T-cell (primary cell): ENCODE measurements around the gene FANCD2OS. TPM values are rescaled to one million over a fixed set of nuclear protein-coding genes. Genes with fewer than 3 reads are reported as not detected.
"Not testable (repeated sequence)": the region's sequence is repeated elsewhere in the genome, so short reads cannot be mapped to it uniquely, and the experiment has no call there.

Source experiments
- ATAC-seq, 4 experiments: fragments of 200-7000 bp in 3 of 4; fragments of 150-1000 bp in 1 of 4; cut with Tn5 transposase; replicated peaks in 1 of 4; 1 replicate in 3 of 4; 2 replicates in 1 of 4; pipeline ENCODE4 v1.10.0; 2021; ENCODE audit warnings: moderate library complexity in 3 of 4, mild to moderate bottlenecking in 2 of 4, moderate number of reproducible peaks in 1 of 4
- CTCF ChIA-PET, 2 donors: fragments of 300-600 bp; sonication (Branson Sonifier 250); formaldehyde crosslinking; loops; one replicate each; lab custom pipeline; 2022; ENCODE audit warnings: antibody characterized with exemption in 2 of 2; lab: Charles Lee
- POLR2A ChIA-PET, 2 donors: fragments of 300-600 bp; sonication (Branson Sonifier 250); formaldehyde crosslinking; loops; one replicate each; lab custom pipeline; 2022; ENCODE audit warnings: antibody characterized with exemption in 2 of 2; lab: Charles Lee
- DNase-seq, 35 experiments: peaks; one replicate each; pipeline versions ENCODE4 v3.0.0 to v3.0.0-alpha.2; 2013 to 2023
- H3K27ac ChIP-seq: one replicate; pipeline ENCODE4 v1.5.1; 2013; ENCODE audit warnings: low read length
- H3K27me3 ChIP-seq, 2 experiments: replicated peaks in 1 of 2; 1 replicate in 1 of 2; 2 replicates in 1 of 2; pipeline versions ENCODE4 v1.6.1 to v1.7.0; 2013; ENCODE audit warnings: low read length in 1 of 2, mixed read lengths in 1 of 2; ENCODE audit not compliant: control insufficient read depth in 2 of 2, insufficient read depth in 2 of 2; ENCODE audit errors: extremely low read depth in 1 of 2
- H3K36me3 ChIP-seq, 2 donors: 1 replicate in 1 of 2; 2 replicates in 1 of 2; pipeline versions ENCODE4 v1.6.1 to v1.7.0; 2013; ENCODE audit warnings: low read length in 1 of 2; ENCODE audit not compliant: control insufficient read depth in 2 of 2, insufficient read depth in 1 of 2; ENCODE audit errors: extremely low read depth in 1 of 2
- H3K4me1 ChIP-seq, 2 experiments: 1 replicate in 1 of 2; 2 replicates in 1 of 2; pipeline versions ENCODE4 v1.6.1 to v1.7.0; 2013; ENCODE audit warnings: low read length in 2 of 2, mixed read lengths in 1 of 2; ENCODE audit not compliant: insufficient read depth in 2 of 2, control insufficient read depth in 1 of 2; ENCODE audit errors: extremely low read depth in 1 of 2
- H3K4me3 ChIP-seq, 2 donors: 1 replicate in 1 of 2; 2 replicates in 1 of 2; pipeline versions ENCODE4 v1.5.1 to v1.7.0; 2013; ENCODE audit warnings: mild to moderate bottlenecking in 2 of 2, low read length in 1 of 2, moderate library complexity in 1 of 2; ENCODE audit not compliant: control insufficient read depth in 1 of 2; ENCODE audit errors: extremely low read depth in 1 of 2
- H3K9me3 ChIP-seq: 2 replicates; pipeline ENCODE4 v1.7.0; 2013
- H3K27ac Mint-ChIP-seq, 2 donors: one replicate each; pipeline ENCODE4 v1.8.0; 2020 to 2021; ENCODE audit warnings: mild to moderate bottlenecking in 2 of 2, mixed read lengths in 2 of 2
- H3K27me3 Mint-ChIP-seq, 2 donors: one replicate each; pipeline ENCODE4 v1.8.0; 2021 to 2022; ENCODE audit warnings: mixed read lengths in 2 of 2
- H3K36me3 Mint-ChIP-seq: one replicate; pipeline ENCODE4 v1.8.0; 2021; ENCODE audit warnings: mixed read lengths
- H3K4me1 Mint-ChIP-seq, 3 donors: one replicate each; pipeline ENCODE4 v1.8.0; 2020 to 2022; ENCODE audit warnings: mixed read lengths in 3 of 3, mild to moderate bottlenecking in 1 of 3
- H3K4me3 Mint-ChIP-seq, 3 donors: one replicate each; pipeline ENCODE4 v1.8.0; 2020 to 2022; ENCODE audit warnings: mild to moderate bottlenecking in 3 of 3, mixed read lengths in 3 of 3, moderate library complexity in 3 of 3
- H3K9me3 Mint-ChIP-seq, 3 donors: one replicate each; pipeline ENCODE4 v1.8.0; 2020 to 2022; ENCODE audit warnings: mixed read lengths in 3 of 3
- WGBS: methylation state at CpG from one replicate; pipeline ENCODE4 v1.1.5; 2013; ENCODE audit warnings: missing lambda C conversion rate; ENCODE audit not compliant: insufficient coverage; 5-methylcytosine and 5-hydroxymethylcytosine counted together
- total RNA-seq, 35 experiments: library from RNA in 6 of 35; stranded (reverse) in 6 of 35; fragments of 120-200 nt in 1 of 35; gene quantifications; one replicate each; pipeline versions ENCODE4 v1.2.1 to v1.2.4 and lab custom pipeline; 2013 to 2026

FANCD2OS gene
- total RNA-seq, 5 donors from 2014 or later (not counting 1 experiment from before 2014, with no cell fraction given): not detected

DNA sequence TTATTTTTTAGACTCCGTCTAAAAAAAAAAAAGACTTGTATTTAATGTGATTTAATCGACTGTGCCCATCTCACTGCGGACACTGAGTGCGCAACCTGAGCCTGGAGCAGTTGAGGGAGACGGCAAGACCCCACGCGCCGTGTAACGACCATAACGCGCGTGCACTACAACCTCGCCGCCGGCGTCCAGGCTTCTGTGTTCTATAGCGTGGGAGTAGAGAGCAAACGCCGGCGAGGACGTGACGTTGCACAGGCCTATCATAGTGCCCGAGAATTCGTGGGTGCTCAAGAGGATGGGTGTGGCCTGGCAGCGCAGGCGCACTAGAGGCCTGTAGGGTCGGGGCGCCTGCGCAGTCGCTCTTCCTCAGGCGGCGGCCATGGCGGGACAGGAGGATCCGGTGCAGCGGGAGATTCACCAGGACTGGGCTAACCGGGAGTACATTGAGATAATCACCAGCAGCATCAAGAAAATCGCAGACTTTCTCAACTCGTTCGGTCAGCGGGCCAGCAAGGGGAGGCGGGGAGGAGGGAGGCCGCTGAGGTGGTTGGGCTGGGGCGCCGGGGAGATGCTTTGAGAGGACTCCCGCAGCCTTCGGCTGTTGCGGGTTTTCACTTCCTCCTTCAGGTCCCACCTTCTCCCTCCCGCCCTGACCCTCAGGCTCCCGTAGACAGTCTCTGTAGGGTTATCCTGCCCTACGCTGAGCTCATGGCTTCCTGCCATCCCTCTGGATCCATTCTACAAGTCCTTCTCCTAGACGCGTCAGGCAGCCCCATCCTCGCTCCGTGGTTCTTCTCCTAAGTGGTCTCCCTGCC, 7.5 kb upstream of the FANCD2OS start, which contains the start of gene BRK1:
Gene BRK1, plus strand, starts transcription at position 350 of the 812 bp plus-strand sequence. Its CDS starts 27 bp downstream, at position 377.
- DNase-seq (peak; percentile 82 to 97 (median 92)), ATAC-seq (peak; percentile 98 to 99 (median 98))
- Histone ChIP-seq H3K4me3 (peak within 1 kb of the TSS; percentile 74 to 90), H3K27me3 (no peaks in the 10 kb centered on the region), H3K36me3 (peaks cover 0 to 10% of the 10 kb centered on the region in 2 donors), H3K27ac (peak within 1 kb of the TSS; percentile 56), H3K4me1 (peaks cover 13 to 32% of the 10 kb centered on the region in 2 experiments), H3K9me3 (no peaks in the 10 kb centered on the region)
- Mint-ChIP-seq H3K9me3 (no peaks in the 10 kb centered on the region), H3K27me3 (no peaks in the 10 kb centered on the region), H3K27ac (peak within 1 kb of the TSS; percentile 97 to 99), H3K36me3 (peaks cover 7% of the 10 kb centered on the region), H3K4me1 (peaks cover 38 to 45% (median 44%) of the 10 kb centered on the region in 3 donors), H3K4me3 (peak within 1 kb of the TSS; percentile 99)
- CTCF ChIA-PET: interaction anchor here (0.6 to 2.0 kb wide), 6 partner anchors 146 to 608 kb away, joined by 3 to 5 read pairs (median 4); no protein-coding TSS in a partner anchor
- WGBS: 0% methylated on average over 37 of the region's 54 CpGs
- POLR2A ChIA-PET: interaction anchor here (0.6 to 0.7 kb wide), 10 partner anchors 13 to 753 kb away, joined by 3 to 10 read pairs (median 6); partner anchors contain the start of gene SEC13 (in 1 of the 2)

DNA sequence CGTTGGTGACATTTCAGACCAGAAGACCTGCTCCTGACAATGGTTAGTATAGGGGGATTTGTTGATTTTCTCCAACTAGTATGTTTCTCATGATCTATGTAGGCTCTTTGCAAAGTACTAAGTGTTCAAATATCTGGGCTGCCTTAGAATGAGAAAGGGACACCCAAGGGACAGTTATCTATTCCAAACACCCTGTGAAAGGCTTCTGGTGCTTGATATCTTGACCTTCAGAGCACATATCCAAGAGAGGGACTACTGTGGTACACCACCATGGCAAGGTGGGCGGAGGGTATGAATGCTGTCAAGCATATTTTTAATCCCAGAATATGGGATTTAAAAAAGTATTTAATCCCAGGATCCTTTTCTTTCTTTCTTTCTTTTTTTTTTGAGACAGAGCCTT, 1.1 kb downstream of the FANCD2OS start:
- POLR2A ChIA-PET: no interaction called here
- Histone ChIP-seq H3K4me3 (no peak overlapping the region), H3K4me1 (no peaks in the 10 kb centered on the region), H3K9me3 (no peaks in the 10 kb centered on the region), H3K27ac (no peak overlapping the region), H3K27me3 (no peaks in the 10 kb centered on the region), H3K36me3 (no peaks in the 10 kb centered on the region)
- no peaks in the 10 kb centered on the region for H3K27me3 Mint-ChIP-seq
- no peaks in the 10 kb centered on the region for H3K36me3 Mint-ChIP-seq
- DNase-seq: no peak
- no peak for ATAC-seq
- no peaks in the 10 kb centered on the region for H3K9me3 Mint-ChIP-seq
- CTCF ChIA-PET: no interaction called here
- no CpG with 5 or more reads among the region's 2 CpGs for WGBS
- H3K4me3 Mint-ChIP-seq: no peak overlapping the region
- H3K27ac Mint-ChIP-seq: no peak overlapping the region
- no peaks in the 10 kb centered on the region for H3K4me1 Mint-ChIP-seq

DNA sequence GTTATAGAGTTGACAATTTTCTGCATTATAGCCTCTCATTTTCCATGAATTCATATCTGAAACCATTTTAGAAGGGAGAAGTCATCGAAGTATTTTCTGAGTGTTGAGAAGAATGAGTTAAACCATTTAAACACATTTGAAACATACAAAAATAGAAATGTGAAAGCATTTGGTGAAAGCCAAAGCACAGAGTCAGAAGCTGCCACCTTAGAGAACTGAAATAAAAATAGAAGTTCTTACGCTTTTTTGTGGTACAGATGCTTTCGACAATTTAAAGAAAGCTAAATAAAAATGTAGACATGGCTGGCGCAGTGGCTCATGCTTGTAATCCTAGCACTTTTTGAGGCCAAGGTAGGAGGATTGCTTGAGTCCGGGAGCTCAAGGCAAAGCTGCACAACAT, 9.0 kb downstream of the FANCD2OS start:
- ChIA-PET POLR2A (no interaction called here), CTCF (no interaction called here)
- H3K27ac ChIP-seq: no peak overlapping the region
- Mint-ChIP-seq H3K4me3 (no peak overlapping the region), H3K27ac (no peak overlapping the region), H3K9me3 (no peaks in the 10 kb centered on the region), H3K4me1 (no peaks in the 10 kb centered on the region), H3K36me3 (peaks cover 14% of the 10 kb centered on the region), H3K27me3 (no peaks in the 10 kb centered on the region)
- DNase-seq: no peak
- no peak for ATAC-seq
- H3K4me1 ChIP-seq: no peaks in the 10 kb centered on the region
- peaks cover 0 to 4% of the 10 kb centered on the region in 2 donors for H3K36me3 ChIP-seq
- no peaks in the 10 kb centered on the region for H3K9me3 ChIP-seq
- H3K27me3 ChIP-seq: no peaks in the 10 kb centered on the region
- WGBS: 88% methylated on average over 2 of the region's 5 CpGs
- H3K4me3 ChIP-seq: no peak overlapping the region

DNA sequence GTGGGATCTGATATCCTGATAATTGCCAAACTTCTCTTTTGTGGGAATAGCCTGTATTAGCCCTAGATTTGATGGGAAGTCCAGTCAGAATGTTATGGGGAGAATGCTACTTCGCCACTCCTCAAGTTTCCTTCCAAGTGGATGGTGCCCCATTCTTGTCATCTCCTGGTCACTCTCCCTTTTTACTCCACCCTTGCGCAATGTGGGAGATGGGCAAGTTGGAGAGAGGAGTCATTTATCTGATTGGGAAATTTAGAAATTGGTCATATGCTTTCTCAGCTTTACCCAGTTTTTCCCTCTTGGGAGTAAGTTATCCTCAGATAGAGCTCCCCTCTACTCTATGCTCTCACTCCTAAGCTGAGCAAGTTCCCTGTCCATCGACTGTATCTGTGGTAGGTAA, 14.4 kb downstream of the FANCD2OS start:
- no peaks in the 10 kb centered on the region for H3K4me1 Mint-ChIP-seq
- Histone ChIP-seq H3K27ac (no peak overlapping the region), H3K9me3 (no peaks in the 10 kb centered on the region), H3K36me3 (peaks cover 0 to 19% of the 10 kb centered on the region in 2 donors), H3K4me1 (no peaks in the 10 kb centered on the region), H3K4me3 (no peak overlapping the region), H3K27me3 (no peaks in the 10 kb centered on the region)
- POLR2A ChIA-PET: no interaction called here
- H3K27me3 Mint-ChIP-seq: no peaks in the 10 kb centered on the region
- CTCF ChIA-PET: interaction anchor here in 1 of 2 donors (0.6 kb wide), 1 partner anchor 9 kb away, joined by 4 read pairs; no protein-coding TSS in a partner anchor
- ATAC-seq (no peak), DNase-seq (no peak)
- H3K27ac Mint-ChIP-seq: no peak overlapping the region
- H3K4me3 Mint-ChIP-seq: no peak overlapping the region
- no CpG with 5 or more reads among the region's 3 CpGs for WGBS
- H3K36me3 Mint-ChIP-seq: peaks cover 31% of the 10 kb centered on the region
- no peaks in the 10 kb centered on the region for H3K9me3 Mint-ChIP-seq

DNA sequence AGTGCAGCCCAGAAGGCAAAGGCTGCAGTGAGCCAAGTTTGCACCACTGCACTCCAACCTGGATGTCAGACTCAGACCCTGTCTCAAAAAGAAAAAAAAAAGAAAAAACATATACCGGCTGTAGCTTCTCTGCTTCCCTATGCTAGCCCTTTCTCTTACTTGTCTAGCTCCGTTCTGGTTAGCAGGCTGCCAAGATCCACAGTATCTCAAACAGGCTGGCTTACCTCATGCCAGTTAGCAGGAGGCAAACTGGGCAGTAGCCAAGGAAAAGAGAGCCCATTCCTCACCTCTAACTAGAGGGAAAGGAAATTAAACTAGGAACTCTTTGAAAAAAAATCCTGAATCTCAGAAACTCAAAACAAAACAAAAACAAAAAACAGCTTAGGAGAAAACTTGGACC, 16.7 kb downstream of the FANCD2OS start:
- H3K4me3 ChIP-seq, ATAC-seq, H3K27me3 Mint-ChIP-seq, H3K4me1 Mint-ChIP-seq, H3K4me3 Mint-ChIP-seq, H3K4me1 ChIP-seq, H3K27ac Mint-ChIP-seq, POLR2A ChIA-PET, H3K9me3 Mint-ChIP-seq, H3K27ac ChIP-seq, H3K27me3 ChIP-seq, H3K9me3 ChIP-seq, DNase-seq: not testable (repeated sequence)
- CTCF ChIA-PET: interaction anchor here in 1 of 2 donors (0.6 kb wide), 1 partner anchor 638 kb away, joined by 4 read pairs; no protein-coding TSS in a partner anchor
- no CpG with 5 or more reads among the region's 2 CpGs for WGBS
- H3K36me3 Mint-ChIP-seq: peaks cover 31% of the 10 kb centered on the region
- peaks cover 6 to 19% of the 10 kb centered on the region in 2 donors for H3K36me3 ChIP-seq

DNA sequence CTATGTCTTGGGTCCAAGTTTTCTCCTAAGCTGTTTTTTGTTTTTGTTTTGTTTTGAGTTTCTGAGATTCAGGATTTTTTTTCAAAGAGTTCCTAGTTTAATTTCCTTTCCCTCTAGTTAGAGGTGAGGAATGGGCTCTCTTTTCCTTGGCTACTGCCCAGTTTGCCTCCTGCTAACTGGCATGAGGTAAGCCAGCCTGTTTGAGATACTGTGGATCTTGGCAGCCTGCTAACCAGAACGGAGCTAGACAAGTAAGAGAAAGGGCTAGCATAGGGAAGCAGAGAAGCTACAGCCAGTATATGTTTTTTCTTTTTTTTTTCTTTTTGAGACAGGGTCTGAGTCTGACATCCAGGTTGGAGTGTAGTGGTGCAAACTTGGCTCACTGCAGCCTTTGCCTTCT, 17.3 kb downstream of the FANCD2OS start:
- H3K9me3 Mint-ChIP-seq, POLR2A ChIA-PET, H3K27ac Mint-ChIP-seq, H3K27me3 ChIP-seq, H3K4me1 Mint-ChIP-seq, H3K27ac ChIP-seq, H3K4me1 ChIP-seq, H3K4me3 Mint-ChIP-seq, H3K27me3 Mint-ChIP-seq, DNase-seq, ATAC-seq, H3K4me3 ChIP-seq, H3K9me3 ChIP-seq: not testable (repeated sequence)
- peaks cover 30% of the 10 kb centered on the region for H3K36me3 Mint-ChIP-seq
- CTCF ChIA-PET: interaction anchor here in 1 of 2 donors (0.7 kb wide), 1 partner anchor 160 kb away, joined by 8 read pairs; no protein-coding TSS in a partner anchor
- WGBS: no CpG with 5 or more reads among the region's 1 CpG
- peaks cover 6 to 15% of the 10 kb centered on the region in 2 donors for H3K36me3 ChIP-seq
